RWPE2 (cell line): ENCODE data around the gene NSL1.

ENCODE experiments used
- ATAC-seq: fragments of 200-7000 bp; cut with Tn5 transposase; 3 replicates; pipeline ENCODE4 v1.9.1; 2021; ENCODE audit warnings: low read depth
- DNase-seq: peaks from one replicate; pipeline ENCODE4 v3.0.0-alpha.2; 2020; ENCODE audit warnings: low spot score
- H3K27ac ChIP-seq: fragments of 450-650 bp; 2 replicates; pipeline ENCODE4 v1.5.1; 2017; ENCODE audit warnings: mild to moderate bottlenecking; ENCODE audit not compliant: poor library complexity, severe bottlenecking
- H3K27me3 ChIP-seq: fragments of 250-450 bp; sonication (Bioruptor Pico); 2 replicates; pipeline ENCODE4 v1.5.1; 2021; ENCODE audit warnings: mild to moderate bottlenecking, moderate library complexity; ENCODE audit not compliant: insufficient read depth, poor library complexity, severe bottlenecking
- H3K36me3 ChIP-seq: fragments of 250-450 bp; sonication (Bioruptor Pico); 2 replicates; pipeline ENCODE4 v1.5.1; 2020; ENCODE audit warnings: low read depth, mild to moderate bottlenecking, moderate library complexity
- H3K4me1 ChIP-seq: fragments of 250-450 bp; sonication (Bioruptor Pico); 2 replicates; pipeline ENCODE4 v1.5.1; 2021; ENCODE audit warnings: mild to moderate bottlenecking, moderate library complexity; ENCODE audit not compliant: insufficient read depth, poor library complexity, severe bottlenecking
- H3K4me3 ChIP-seq: fragments of 250-450 bp; sonication (Bioruptor Pico); 2 replicates; pipeline ENCODE4 v1.5.1; 2021; ENCODE audit warnings: mild to moderate bottlenecking, moderate library complexity; ENCODE audit not compliant: severe bottlenecking
- H3K9me3 ChIP-seq: fragments of 250-450 bp; sonication (Bioruptor Pico); 2 replicates; pipeline ENCODE4 v1.5.1; 2021; ENCODE audit warnings: mild to moderate bottlenecking, moderate library complexity; ENCODE audit not compliant: severe bottlenecking
- CTCF ChIP-seq: fragments of 450-650 bp; IDR thresholded peaks from one replicate; pipeline ENCODE4 v1.5.1; 2017; ENCODE audit warnings: mild to moderate bottlenecking, moderate library complexity; ENCODE audit not compliant: poor library complexity, severe bottlenecking

The NSL1 gene

GRCh38 chr1:212827171-212827776, 35.7 kb upstream of the NSL1 start:
- no peaks in the 10 kb centered on the region for H3K36me3 ChIP-seq
- no peak for DNase-seq
- ATAC-seq = no peak
- no peaks in the 10 kb centered on the region for H3K9me3 ChIP-seq
- H3K4me1 ChIP-seq = no peaks in the 10 kb centered on the region
- H3K4me3 ChIP-seq = no peak overlapping the region
- H3K27me3 ChIP-seq = no peaks in the 10 kb centered on the region
- TF ChIP-seq CTCF = no peak
- no peak overlapping the region for H3K27ac ChIP-seq

GRCh38 chr1:212825798-212826452, 34.3 kb upstream of the NSL1 start:
- no peak for ATAC-seq
- TF ChIP-seq CTCF = no peak
- H3K36me3 ChIP-seq = no peaks in the 10 kb centered on the region
- H3K27ac ChIP-seq = no peak overlapping the region
- H3K4me1 ChIP-seq = no peaks in the 10 kb centered on the region
- no peak overlapping the region for H3K4me3 ChIP-seq
- DNase-seq = no peak
- H3K27me3 ChIP-seq = no peaks in the 10 kb centered on the region
- H3K9me3 ChIP-seq = no peaks in the 10 kb centered on the region

- no peak for ATAC-seq
- DNase-seq = no peak
- H3K36me3 ChIP-seq = no peaks in the 10 kb centered on the region
- no peak overlapping the region for H3K27ac ChIP-seq
- TF ChIP-seq CTCF = no peak
- H3K4me1 ChIP-seq = no peaks in the 10 kb centered on the region
- no peaks in the 10 kb centered on the region for H3K9me3 ChIP-seq
- H3K27me3 ChIP-seq = no peaks in the 10 kb centered on the region
- H3K4me3 ChIP-seq = no peak overlapping the region
Measured at GRCh38 chr1:212824201-212824600, 32.6 kb upstream of the NSL1 start.

- H3K36me3 ChIP-seq = no peaks in the 10 kb centered on the region
- no peaks in the 10 kb centered on the region for H3K4me1 ChIP-seq
- no peaks in the 10 kb centered on the region for H3K9me3 ChIP-seq
- no peak for TF ChIP-seq CTCF
- ATAC-seq (no peak), DNase-seq (no peak)
- no peak overlapping the region for H3K4me3 ChIP-seq
- no peaks in the 10 kb centered on the region for H3K27me3 ChIP-seq
- H3K27ac ChIP-seq = no peak overlapping the region
Measured at GRCh38 chr1:212822956-212823355, 31.4 kb upstream of the NSL1 start.

- Histone ChIP-seq H3K9me3 (no peaks in the 10 kb centered on the region), H3K27ac (no peak overlapping the region), H3K4me1 (no peaks in the 10 kb centered on the region), H3K4me3 (no peak overlapping the region), H3K36me3 (no peaks in the 10 kb centered on the region), H3K27me3 (no peaks in the 10 kb centered on the region)
- ATAC-seq (no peak), DNase-seq (no peak)
- no peak for TF ChIP-seq CTCF
Measured at GRCh38 chr1:212820969-212821368, 29.4 kb upstream of the NSL1 start.
